HEK293 (cell line): ENCODE results near the gene CBR4.

Experiments
- CTCF ChIA-PET: fragments of 350-600 bp; formaldehyde crosslinking; extraction: SDS; loops from one replicate; lab custom pipeline; 2021; ENCODE audit warnings: antibody characterized with exemption; lab: Yijun Ruan, JAX
- POLR2A ChIA-PET: fragments of 300-600 bp; formaldehyde crosslinking; extraction: SDS; loops from one replicate; lab custom pipeline; 2020; ENCODE audit warnings: antibody characterized with exemption, inconsistent platforms; lab: Yijun Ruan, JAX
- H3K27ac ChIP-seq: fragments of 200-500 bp; sonication (Bioruptor generic); 2 replicates; pipeline ENCODE4 v1.5.1; 2014; ENCODE audit warnings: low read depth, low read length, control low read depth, inconsistent platforms; ENCODE audit errors: extremely low read depth
- H3K36me3 ChIP-seq, 2 experiments: fragments of 200-500 bp in 1 of 2; sonication (Bioruptor generic) in 1 of 2; 1 replicate in 1 of 2; 2 replicates in 1 of 2; pipeline ENCODE4 v1.5.1; 2014 to 2017; ENCODE audit warnings: inconsistent platforms in 2 of 2, low read length in 2 of 2; ENCODE audit not compliant: control insufficient read depth in 2 of 2, insufficient read depth in 1 of 2
- H3K4me1 ChIP-seq: fragments of 200-500 bp; sonication (Bioruptor generic); 2 replicates; pipeline ENCODE4 v1.5.1; 2014; ENCODE audit warnings: mild to moderate bottlenecking, low read length, inconsistent platforms; ENCODE audit not compliant: control insufficient read depth, insufficient read depth
- H3K4me3 ChIP-seq: 2 replicates; pipeline ENCODE4 v1.5.1; 2011; ENCODE audit warnings: low read depth, mild to moderate bottlenecking, control low read depth, low read length, moderate library complexity
- H3K9me3 ChIP-seq: fragments of 200-500 bp; sonication (Bioruptor generic); 2 replicates; pipeline ENCODE4 v1.5.1; 2014; ENCODE audit warnings: low read depth, low read length, inconsistent platforms; ENCODE audit not compliant: control insufficient read depth, insufficient read depth
- KLF10 ChIP-seq: fragments of 450-650 bp; IDR thresholded peaks from 2 replicates; pipeline ENCODE4 v1.5.1; 2018; ENCODE audit warnings: missing biosample characterization, mild to moderate bottlenecking, missing genetic modification characterization
- PRDM6 ChIP-seq: fragments of 450-650 bp; formaldehyde crosslinking; IDR thresholded peaks from 2 replicates; pipeline ENCODE4 v1.5.1; 2017; ENCODE audit warnings: missing biosample characterization, missing genetic modification characterization
- SP2 ChIP-seq: fragments of 450-650 bp; formaldehyde crosslinking; IDR thresholded peaks from 2 replicates; pipeline ENCODE4 v1.5.1; 2016; ENCODE audit warnings: missing biosample characterization, missing genetic modification characterization
- ZNF10 ChIP-seq: fragments of 450-650 bp; formaldehyde crosslinking; IDR thresholded peaks from 2 replicates; pipeline ENCODE4 v1.5.1; 2017; ENCODE audit warnings: missing biosample characterization, missing genetic modification characterization
- ZNF140 ChIP-seq: fragments of 450-650 bp; formaldehyde crosslinking; IDR thresholded peaks from 2 replicates; pipeline ENCODE4 v1.5.1; 2016; ENCODE audit warnings: missing biosample characterization, missing genetic modification characterization
- ZNF214 ChIP-seq: fragments of 450-650 bp; formaldehyde crosslinking; IDR thresholded peaks from 2 replicates; pipeline ENCODE4 v1.5.1; 2017; ENCODE audit warnings: missing biosample characterization, mild to moderate bottlenecking, missing genetic modification characterization, borderline replicate concordance
- ZNF560 ChIP-seq: fragments of 450-650 bp; formaldehyde crosslinking; IDR thresholded peaks from 2 replicates; pipeline ENCODE4 v1.5.1; 2017; ENCODE audit warnings: missing biosample characterization, missing genetic modification characterization, borderline replicate concordance
- ZNF600 ChIP-seq: fragments of 450-650 bp; formaldehyde crosslinking; IDR thresholded peaks from 2 replicates; pipeline ENCODE4 v1.5.1; 2016; ENCODE audit warnings: missing biosample characterization, missing genetic modification characterization
- ZNF654 ChIP-seq: fragments of 450-650 bp; formaldehyde crosslinking; IDR thresholded peaks from 2 replicates; pipeline ENCODE4 v1.5.1; 2016; ENCODE audit warnings: low read depth, missing biosample characterization, missing genetic modification characterization
- ZNF701 ChIP-seq: fragments of 450-650 bp; formaldehyde crosslinking; IDR thresholded peaks from 2 replicates; pipeline ENCODE4 v1.5.1; 2016; ENCODE audit warnings: missing biosample characterization, missing genetic modification characterization
- ZXDB ChIP-seq: fragments of 450-650 bp; formaldehyde crosslinking; IDR thresholded peaks from 2 replicates; pipeline ENCODE4 v1.5.1; 2016; ENCODE audit warnings: missing biosample characterization, missing genetic modification characterization
- TF ChIP-seq, protein P1 (sequence below): fragments of 450-650 bp; formaldehyde crosslinking; conservative IDR thresholded peaks from 2 replicates; pipeline ENCODE4 v1.5.1; 2016; ENCODE audit warnings: low read depth, missing biosample characterization, missing genetic modification characterization
- TF ChIP-seq, protein P2 (sequence below): fragments of 450-650 bp; formaldehyde crosslinking; IDR thresholded peaks from 2 replicates; pipeline ENCODE4 v1.5.1; 2016; ENCODE audit warnings: missing biosample characterization, missing genetic modification characterization
- TF ChIP-seq, protein P3 (sequence below): fragments of 450-650 bp; formaldehyde crosslinking; IDR thresholded peaks from 2 replicates; pipeline ENCODE4 v1.5.1; 2016; ENCODE audit warnings: missing biosample characterization, missing genetic modification characterization, low read depth
- TF ChIP-seq, protein P4 (sequence below): fragments of 450-650 bp; formaldehyde crosslinking; IDR thresholded peaks from 2 replicates; pipeline ENCODE4 v1.5.1; 2016; ENCODE audit warnings: missing biosample characterization, missing genetic modification characterization, low read depth

CBR4 gene

DNA sequence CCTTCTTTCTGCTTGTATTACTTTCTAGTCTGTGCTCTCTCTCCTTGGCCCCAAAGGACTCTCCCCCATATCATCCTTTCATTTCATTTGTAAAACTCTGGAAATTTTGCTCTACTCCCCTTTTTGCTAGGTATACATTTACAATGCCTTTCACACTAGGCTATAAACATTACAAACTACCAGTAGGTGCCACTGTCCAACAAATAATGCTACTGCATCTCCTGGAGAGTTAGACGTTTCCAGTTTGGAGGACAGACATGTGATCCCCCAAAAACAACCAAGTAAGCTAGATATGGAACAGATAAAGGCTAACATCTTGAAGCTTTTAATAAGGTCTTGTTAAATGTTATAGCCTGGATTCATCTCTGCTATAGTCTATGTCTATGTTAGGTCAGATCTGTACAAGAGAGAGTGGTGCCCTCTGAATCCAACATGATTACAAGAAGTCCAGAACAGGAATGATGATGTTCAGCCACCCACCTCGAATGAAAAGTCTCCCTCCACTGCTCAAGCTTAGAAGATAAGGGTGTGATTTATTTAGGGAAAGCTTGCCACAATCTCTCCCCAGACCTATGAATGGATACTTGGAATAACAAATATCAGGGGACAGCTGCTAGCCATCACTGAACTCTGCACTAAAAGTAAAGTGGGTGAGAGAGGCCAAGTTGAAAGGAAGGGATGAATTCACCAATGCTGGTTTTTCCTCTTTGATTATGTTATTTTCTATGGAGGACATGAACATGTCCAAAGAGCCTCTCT is 14.3 kb downstream of the CBR4 start:
- Histone ChIP-seq H3K4me1 (no peaks in the 10 kb centered on the region), H3K36me3 (peaks cover 2 to 62% of the 10 kb centered on the region in 2 experiments), H3K9me3 (no peaks in the 10 kb centered on the region), H3K4me3 (no peak overlapping the region), H3K27ac (no peak overlapping the region)
- ChIA-PET CTCF (no interaction called here), POLR2A (interaction anchor here (0.6 kb wide), 1 partner anchor 185 kb away, joined by 3 read pairs; no protein-coding TSS in a partner anchor)
- TF ChIP-seq ZNF140 (tag by site-specific recombination) (no peak), ZNF600 (tag by site-specific recombination) (0 out of 2 replicates have a peak, but pooled peaks have one; percentile 14), ZNF654 (tag by site-specific recombination) (peak; percentile 45)
- TF ChIP-seq, protein P1, sequence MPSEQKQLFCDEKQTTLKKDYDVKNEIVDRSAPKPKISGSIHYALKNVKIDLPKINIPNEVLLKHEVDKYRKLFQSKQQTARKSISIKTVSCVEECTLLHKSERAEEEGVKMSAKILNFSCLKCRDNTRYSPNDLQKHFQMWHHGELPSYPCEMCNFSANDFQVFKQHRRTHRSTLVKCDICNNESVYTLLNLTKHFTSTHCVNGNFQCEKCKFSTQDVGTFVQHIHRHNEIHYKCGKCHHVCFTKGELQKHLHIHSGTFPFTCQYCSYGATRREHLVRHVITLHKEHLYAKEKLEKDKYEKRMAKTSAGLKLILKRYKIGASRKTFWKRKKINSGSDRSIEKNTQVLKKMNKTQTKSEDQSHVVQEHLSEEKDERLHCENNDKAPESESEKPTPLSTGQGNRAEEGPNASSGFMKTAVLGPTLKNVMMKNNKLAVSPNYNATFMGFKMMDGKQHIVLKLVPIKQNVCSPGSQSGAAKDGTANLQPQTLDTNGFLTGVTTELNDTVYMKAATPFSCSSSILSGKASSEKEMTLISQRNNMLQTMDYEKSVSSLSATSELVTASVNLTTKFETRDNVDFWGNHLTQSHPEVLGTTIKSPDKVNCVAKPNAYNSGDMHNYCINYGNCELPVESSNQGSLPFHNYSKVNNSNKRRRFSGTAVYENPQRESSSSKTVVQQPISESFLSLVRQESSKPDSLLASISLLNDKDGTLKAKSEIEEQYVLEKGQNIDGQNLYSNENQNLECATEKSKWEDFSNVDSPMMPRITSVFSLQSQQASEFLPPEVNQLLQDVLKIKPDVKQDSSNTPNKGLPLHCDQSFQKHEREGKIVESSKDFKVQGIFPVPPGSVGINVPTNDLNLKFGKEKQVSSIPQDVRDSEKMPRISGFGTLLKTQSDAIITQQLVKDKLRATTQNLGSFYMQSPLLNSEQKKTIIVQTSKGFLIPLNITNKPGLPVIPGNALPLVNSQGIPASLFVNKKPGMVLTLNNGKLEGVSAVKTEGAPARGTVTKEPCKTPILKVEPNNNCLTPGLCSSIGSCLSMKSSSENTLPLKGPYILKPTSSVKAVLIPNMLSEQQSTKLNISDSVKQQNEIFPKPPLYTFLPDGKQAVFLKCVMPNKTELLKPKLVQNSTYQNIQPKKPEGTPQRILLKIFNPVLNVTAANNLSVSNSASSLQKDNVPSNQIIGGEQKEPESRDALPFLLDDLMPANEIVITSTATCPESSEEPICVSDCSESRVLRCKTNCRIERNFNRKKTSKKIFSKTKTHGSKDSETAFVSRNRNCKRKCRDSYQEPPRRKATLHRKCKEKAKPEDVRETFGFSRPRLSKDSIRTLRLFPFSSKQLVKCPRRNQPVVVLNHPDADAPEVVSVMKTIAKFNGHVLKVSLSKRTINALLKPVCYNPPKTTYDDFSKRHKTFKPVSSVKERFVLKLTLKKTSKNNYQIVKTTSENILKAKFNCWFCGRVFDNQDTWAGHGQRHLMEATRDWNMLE (tag by site-specific recombination): no peak
- TF ChIP-seq, protein P2, sequence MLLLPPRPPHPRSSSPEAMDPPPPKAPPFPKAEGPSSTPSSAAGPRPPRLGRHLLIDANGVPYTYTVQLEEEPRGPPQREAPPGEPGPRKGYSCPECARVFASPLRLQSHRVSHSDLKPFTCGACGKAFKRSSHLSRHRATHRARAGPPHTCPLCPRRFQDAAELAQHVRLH (tag by site-specific recombination): no peak

- H3K9me3 ChIP-seq: no peaks in the 10 kb centered on the region
- CTCF ChIA-PET: no interaction called here
- H3K36me3 ChIP-seq: peaks cover 7 to 57% of the 10 kb centered on the region in 2 experiments
- no peak overlapping the region for H3K4me3 ChIP-seq
- TF ChIP-seq ZNF10 (tag by site-specific recombination): no peak
- TF ChIP-seq, protein P3, sequence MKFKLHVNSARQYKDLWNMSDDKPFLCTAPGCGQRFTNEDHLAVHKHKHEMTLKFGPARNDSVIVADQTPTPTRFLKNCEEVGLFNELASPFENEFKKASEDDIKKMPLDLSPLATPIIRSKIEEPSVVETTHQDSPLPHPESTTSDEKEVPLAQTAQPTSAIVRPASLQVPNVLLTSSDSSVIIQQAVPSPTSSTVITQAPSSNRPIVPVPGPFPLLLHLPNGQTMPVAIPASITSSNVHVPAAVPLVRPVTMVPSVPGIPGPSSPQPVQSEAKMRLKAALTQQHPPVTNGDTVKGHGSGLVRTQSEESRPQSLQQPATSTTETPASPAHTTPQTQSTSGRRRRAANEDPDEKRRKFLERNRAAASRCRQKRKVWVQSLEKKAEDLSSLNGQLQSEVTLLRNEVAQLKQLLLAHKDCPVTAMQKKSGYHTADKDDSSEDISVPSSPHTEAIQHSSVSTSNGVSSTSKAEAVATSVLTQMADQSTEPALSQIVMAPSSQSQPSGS (tag by site-specific recombination): no peak
- no peak for TF ChIP-seq SP2 (tag by site-specific recombination)
- TF ChIP-seq ZNF560: no peak
- no peak for TF ChIP-seq ZNF214 (tag by site-specific recombination)
- no peak for TF ChIP-seq ZNF701 (tag by site-specific recombination)
- TF ChIP-seq KLF10 (tag by site-specific recombination): no peak
- no peak for TF ChIP-seq PRDM6 (tag by site-specific recombination)
- TF ChIP-seq, protein P4, sequence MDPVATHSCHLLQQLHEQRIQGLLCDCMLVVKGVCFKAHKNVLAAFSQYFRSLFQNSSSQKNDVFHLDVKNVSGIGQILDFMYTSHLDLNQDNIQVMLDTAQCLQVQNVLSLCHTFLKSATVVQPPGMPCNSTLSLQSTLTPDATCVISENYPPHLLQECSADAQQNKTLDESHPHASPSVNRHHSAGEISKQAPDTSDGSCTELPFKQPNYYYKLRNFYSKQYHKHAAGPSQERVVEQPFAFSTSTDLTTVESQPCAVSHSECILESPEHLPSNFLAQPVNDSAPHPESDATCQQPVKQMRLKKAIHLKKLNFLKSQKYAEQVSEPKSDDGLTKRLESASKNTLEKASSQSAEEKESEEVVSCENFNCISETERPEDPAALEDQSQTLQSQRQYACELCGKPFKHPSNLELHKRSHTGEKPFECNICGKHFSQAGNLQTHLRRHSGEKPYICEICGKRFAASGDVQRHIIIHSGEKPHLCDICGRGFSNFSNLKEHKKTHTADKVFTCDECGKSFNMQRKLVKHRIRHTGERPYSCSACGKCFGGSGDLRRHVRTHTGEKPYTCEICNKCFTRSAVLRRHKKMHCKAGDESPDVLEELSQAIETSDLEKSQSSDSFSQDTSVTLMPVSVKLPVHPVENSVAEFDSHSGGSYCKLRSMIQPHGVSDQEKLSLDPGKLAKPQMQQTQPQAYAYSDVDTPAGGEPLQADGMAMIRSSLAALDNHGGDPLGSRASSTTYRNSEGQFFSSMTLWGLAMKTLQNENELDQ: no peak
- no peak for TF ChIP-seq ZXDB (tag by site-specific recombination)
- no peak overlapping the region for H3K27ac ChIP-seq
- POLR2A ChIA-PET: no interaction called here
- H3K4me1 ChIP-seq: no peaks in the 10 kb centered on the region
These were observed 15.1 kb downstream of the CBR4 start for GRCh38 chr4:168994958-168995357.
